ENCODE data around the gene LRRC42. TPM values are rescaled to one million over a fixed set of nuclear protein-coding genes. Genes with fewer than 3 reads are reported as not detected.

Gene LRRC42
- total and polyA plus RNA-seq, 10 of the 15 experiments (the other 5 are each of a cell fraction or from before 2014, with no cell fraction given): 11.0 to 34.4 (median 23.0) TPM

GRCh38 chr1:54007613-54008012 lies 61.5 kb downstream of the LRRC42 start (continued):
- no peak for TF ChIP-seq PBX3 (IDR thresholded peaks at IDR 0.05; ENCODE audit: insufficient replicate concordance, low read depth, low read length)

- ChIA-PET RAD21 (ENCODE audit: unreplicated experiment) (interaction anchor here (1.4 kb wide), 1 partner anchor 9 kb away, joined by 3 read pairs; the partner anchor contains the start of gene LDLRAD1), SMC1A (ENCODE audit: uncharacterized antibody, unreplicated experiment) (no interaction called here), CTCF (interaction anchor here (1.5 kb wide), 1 partner anchor 148 kb away, joined by 6 read pairs; no protein-coding TSS in a partner anchor), POLR2A (no interaction called here)
- Histone ChIP-seq H3K9ac (ENCODE audit: control insufficient read depth, insufficient read depth, low read length) (no peak overlapping the region), H3K4me1 (ENCODE audit: control insufficient read depth, insufficient read depth, low read length) (no peaks in the 10 kb centered on the region), H4K20me1 (ENCODE audit: control insufficient read depth, insufficient read depth) (no peaks in the 10 kb centered on the region), H3K27me3 (replicated peaks in 1 of 2; ENCODE audit: control insufficient read depth in 2 of 2, insufficient read depth in 2 of 2, low read length in 1 of 2) (no peaks in the 10 kb centered on the region; a peak in 1 of 4 replicates), H3K4me3 (no peak overlapping the region), H3K79me2 (ENCODE audit: control insufficient read depth, insufficient read depth, low read length) (no peaks in the 10 kb centered on the region), H3K36me3 (ENCODE audit: control insufficient read depth in 2 of 2, insufficient read depth in 2 of 2, low read length in 1 of 2) (no peaks in the 10 kb centered on the region), H3K27ac (ENCODE audit: control insufficient read depth, insufficient read depth) (no peak overlapping the region), H3K4me2 (ENCODE audit: control insufficient read depth, insufficient read depth) (no peak overlapping the region), H2AFZ (ENCODE audit: control insufficient read depth, low read depth, low read length) (no peak overlapping the region), H3K9me3 (replicated peaks; ENCODE audit: control insufficient read depth, insufficient read depth, low read length) (no peaks in the 10 kb centered on the region; the same call in 2 of the 3 replicates)
- FAIRE-seq (no peak), DNase-seq (ENCODE audit: low read depth, low spot score) (no peak), ATAC-seq (no peak)
- no TSS peak for BruUV-seq (replicated peaks)
- WGBS (ENCODE audit: insufficient coverage, insufficient replicate concordance, low lambda C conversion rate, missing lambda C conversion rate): 65% methylated on average over 13 of the region's 13 CpGs
- intact Hi-C loops (cut with micrococcal nuclease; ENCODE audit: unreplicated experiment): no loop called here
- in situ Hi-C loops (cut with MboI): no loop called here
- TF ChIP-seq GATAD2B (conservative IDR thresholded peaks at IDR 0.05; ENCODE audit: low read depth) (no peak), ZNF217 (IDR thresholded peaks at IDR 0.05) (no peak), NBN (IDR thresholded peaks at IDR 0.05) (no peak), CHD2 (IDR thresholded peaks at IDR 0.05; ENCODE audit: borderline replicate concordance, low read depth, low read length) (no peak)
These were observed 62.7 kb downstream of the LRRC42 start for GRCh38 chr1:54008876-54009275.
